Measurements from ENCODE around the gene RHBDF1. TPM values are rescaled to one million over a fixed set of nuclear protein-coding genes. Genes with fewer than 3 reads are reported as not detected.

RHBDF1 gene
- total and polyA plus RNA-seq, 12 donors = 18.5 to 89.8 (median 24.7) TPM

DNA sequence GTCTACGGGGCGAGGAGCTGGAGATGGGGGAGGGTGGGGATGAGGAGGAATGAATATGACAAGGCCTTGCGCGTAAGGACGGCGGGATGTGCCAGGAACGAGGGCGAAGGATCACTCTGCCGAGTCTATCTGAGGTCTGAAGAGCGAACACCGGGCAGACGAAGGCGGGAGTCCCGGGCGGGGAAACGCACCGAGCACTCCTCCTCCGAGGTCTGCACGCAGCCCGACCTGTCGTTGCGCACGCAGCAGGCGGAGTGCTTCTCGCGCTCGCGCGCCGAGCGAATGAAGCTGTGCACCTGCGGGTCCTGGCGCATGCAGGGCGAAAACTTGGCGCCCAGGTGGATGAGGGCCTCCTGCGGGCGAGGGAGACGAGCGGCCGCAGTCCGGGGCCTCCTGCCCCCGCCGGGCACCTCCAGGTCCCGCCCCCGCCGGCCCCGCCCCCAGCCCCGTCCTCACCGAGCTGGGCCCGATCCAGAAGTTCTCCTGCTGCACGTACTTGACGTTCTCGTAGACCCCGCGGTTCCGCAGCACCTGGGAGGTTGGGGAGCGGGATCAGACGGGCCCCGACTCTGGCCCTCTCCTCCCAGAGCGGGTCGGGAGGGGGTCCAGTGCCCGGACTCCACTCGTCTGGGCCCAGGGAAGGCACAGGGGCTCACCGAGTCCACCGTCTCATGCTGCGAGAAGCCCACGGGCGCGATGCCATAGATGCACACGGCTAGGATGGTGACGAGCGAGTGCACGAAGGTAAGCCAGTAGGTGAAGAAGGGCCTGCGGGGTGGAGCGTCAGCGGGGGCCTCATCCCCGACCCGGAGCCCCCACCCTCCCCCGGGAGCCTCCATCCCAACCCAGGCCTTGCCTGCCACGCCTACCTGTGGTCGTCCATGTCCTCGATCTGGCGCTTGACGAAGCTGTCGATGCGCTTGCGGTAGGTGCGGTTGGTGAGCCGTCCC lies 11.2 kb downstream of the RHBDF1 start:
- WGBS, 2 donors = 85 to 87% methylated on average over 84 to 89 of the region's 89 CpGs
- Histone ChIP-seq H3K9me3 (no peaks in the 10 kb centered on the region), H3K36me3 (peaks cover 4 to 89% (median 66%) of the 10 kb centered on the region in 9 donors), H3K27me3 (no peaks in the 10 kb centered on the region), H3K27ac (no peak overlapping the region), H3K4me1 (peaks cover 5 to 13% (median 8%) of the 10 kb centered on the region in 9 donors), H3K4me3 (no peak overlapping the region)
- DNase-seq (no peak), ATAC-seq (no peak)
- intact Hi-C loops (cut with DNase I) = no loop called here
- TF ChIP-seq, protein P1, sequence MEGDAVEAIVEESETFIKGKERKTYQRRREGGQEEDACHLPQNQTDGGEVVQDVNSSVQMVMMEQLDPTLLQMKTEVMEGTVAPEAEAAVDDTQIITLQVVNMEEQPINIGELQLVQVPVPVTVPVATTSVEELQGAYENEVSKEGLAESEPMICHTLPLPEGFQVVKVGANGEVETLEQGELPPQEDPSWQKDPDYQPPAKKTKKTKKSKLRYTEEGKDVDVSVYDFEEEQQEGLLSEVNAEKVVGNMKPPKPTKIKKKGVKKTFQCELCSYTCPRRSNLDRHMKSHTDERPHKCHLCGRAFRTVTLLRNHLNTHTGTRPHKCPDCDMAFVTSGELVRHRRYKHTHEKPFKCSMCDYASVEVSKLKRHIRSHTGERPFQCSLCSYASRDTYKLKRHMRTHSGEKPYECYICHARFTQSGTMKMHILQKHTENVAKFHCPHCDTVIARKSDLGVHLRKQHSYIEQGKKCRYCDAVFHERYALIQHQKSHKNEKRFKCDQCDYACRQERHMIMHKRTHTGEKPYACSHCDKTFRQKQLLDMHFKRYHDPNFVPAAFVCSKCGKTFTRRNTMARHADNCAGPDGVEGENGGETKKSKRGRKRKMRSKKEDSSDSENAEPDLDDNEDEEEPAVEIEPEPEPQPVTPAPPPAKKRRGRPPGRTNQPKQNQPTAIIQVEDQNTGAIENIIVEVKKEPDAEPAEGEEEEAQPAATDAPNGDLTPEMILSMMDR (IDR thresholded peaks at IDR 0.05) = no peak

DNA sequence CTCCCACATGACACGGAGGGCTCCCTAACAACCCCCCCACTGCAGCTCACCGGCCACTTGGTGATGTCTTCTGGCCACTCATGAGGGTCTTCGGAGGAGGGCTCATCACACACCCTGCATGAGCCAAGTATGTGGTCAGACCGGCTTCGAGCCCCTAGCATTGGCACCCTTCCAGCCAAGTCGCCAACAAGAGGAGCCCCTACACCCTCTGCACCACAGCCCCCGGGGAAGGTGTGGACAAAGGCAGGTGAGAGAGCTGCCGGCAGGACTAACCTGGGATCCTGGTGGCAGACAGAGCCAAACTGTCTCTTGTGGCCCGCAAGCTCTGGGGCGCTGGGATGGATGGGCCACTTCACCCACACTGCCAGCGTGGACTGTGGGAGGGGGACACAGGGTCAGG lies 12.3 kb downstream of the RHBDF1 start:
- TF ChIP-seq, protein P1 (IDR thresholded peaks at IDR 0.05) = no peak
- DNase-seq (no peak), ATAC-seq (no peak)
- no peaks in the 10 kb centered on the region for H3K9me3 ChIP-seq
- WGBS, 2 donors = 86 to 88% methylated on average over 11 of the region's 11 CpGs
- no peak overlapping the region for H3K4me3 ChIP-seq
- no peak overlapping the region for H3K27ac ChIP-seq
- H3K4me1 ChIP-seq = peaks cover 0 to 2% (median 0%) of the 10 kb centered on the region in 9 donors
- intact Hi-C loops (cut with DNase I) = no loop called here
- peaks cover 4 to 100% (median 69%) of the 10 kb centered on the region in 9 donors for H3K36me3 ChIP-seq
- no peaks in the 10 kb centered on the region for H3K27me3 ChIP-seq

DNA sequence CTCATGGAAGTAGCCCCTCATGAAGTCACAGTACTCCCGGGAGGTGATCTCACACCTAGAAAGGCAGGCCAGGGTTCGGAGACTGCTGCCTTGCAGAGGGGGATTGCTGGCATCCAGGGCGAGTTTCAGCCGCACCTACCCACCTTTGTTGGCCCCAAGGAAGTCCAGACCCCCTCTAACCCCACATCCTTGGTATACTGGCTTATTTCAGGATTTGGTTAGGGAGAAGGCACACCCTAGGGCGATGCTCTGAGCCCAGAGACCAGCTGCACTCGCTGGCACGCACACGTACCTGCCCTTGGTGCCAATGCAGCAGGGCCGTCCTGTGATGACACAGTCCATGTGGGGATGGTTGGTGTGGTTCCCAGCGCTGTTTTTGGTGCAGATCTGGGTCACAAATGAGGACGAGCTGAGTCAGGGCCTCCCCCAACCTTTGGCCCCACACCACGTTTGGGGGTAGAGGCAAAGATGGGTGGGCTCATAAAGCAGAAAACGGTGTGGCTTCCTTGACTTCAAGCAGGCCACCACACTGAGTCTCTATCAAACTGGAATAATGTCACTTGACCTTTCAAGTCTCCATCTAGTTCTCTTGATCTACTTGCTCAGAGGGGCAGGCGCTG lies 12.9 kb downstream of the RHBDF1 start:
- WGBS, 2 donors = 91 to 92% methylated on average over 14 of the region's 14 CpGs
- intact Hi-C loops (cut with DNase I) = no loop called here

More for the DNA sequence above, 12.9 kb downstream of the RHBDF1 start:
- DNase-seq (no peak), ATAC-seq (no peak)
- Histone ChIP-seq H3K4me1 (peaks cover 0 to 2% (median 0%) of the 10 kb centered on the region in 9 donors), H3K27me3 (no peaks in the 10 kb centered on the region), H3K4me3 (no peak overlapping the region), H3K27ac (no peak overlapping the region), H3K36me3 (peaks cover 4 to 95% (median 67%) of the 10 kb centered on the region in 9 donors), H3K9me3 (no peaks in the 10 kb centered on the region)
- TF ChIP-seq, protein P1 (IDR thresholded peaks at IDR 0.05) = no peak
